GM21423 (cell line): ENCODE results near the gene UQCC2.

ENCODE experiments used
- ATAC-seq: cut with Tn5 transposase; IDR thresholded peaks from one replicate; pipeline ENCODE4 v1.9.1; 2021; ENCODE audit warnings: mild to moderate bottlenecking, moderate library complexity; ENCODE audit not compliant: unreplicated experiment

The UQCC2 gene

DNA sequence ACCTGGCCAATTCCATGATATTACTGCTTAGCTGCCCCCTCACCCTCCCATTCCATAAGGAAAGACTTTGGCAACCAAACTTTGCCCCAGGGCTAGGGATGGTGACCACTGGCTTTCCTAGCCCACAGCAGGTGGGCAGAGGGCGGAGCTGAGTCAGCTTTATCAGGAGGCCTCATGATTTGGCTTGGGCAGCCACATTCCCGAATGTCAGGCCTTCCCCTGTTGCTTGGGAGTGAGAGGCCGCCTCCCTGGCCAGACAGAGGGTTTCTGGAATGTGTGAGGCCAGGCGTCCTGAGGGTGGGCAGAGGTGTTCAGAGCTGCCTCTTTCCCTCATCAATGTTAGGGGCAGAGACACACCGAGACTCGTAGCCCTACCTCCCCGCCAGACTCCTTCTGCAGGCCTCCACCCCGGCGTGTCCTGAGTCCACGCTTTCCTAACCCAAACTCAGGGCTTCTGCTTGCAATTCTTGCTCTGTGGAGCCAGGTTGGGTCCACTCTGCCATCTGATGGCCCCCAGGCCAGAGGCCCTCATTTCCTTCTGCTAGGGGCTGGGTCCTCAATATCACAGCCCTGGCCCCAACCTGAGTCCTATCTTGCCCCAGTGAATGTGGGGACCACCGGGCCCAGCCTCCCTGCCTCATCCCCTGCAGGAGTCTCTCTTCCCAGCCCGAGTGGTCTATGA is 19.3 kb downstream of the UQCC2 start:
- no peak for ATAC-seq

DNA sequence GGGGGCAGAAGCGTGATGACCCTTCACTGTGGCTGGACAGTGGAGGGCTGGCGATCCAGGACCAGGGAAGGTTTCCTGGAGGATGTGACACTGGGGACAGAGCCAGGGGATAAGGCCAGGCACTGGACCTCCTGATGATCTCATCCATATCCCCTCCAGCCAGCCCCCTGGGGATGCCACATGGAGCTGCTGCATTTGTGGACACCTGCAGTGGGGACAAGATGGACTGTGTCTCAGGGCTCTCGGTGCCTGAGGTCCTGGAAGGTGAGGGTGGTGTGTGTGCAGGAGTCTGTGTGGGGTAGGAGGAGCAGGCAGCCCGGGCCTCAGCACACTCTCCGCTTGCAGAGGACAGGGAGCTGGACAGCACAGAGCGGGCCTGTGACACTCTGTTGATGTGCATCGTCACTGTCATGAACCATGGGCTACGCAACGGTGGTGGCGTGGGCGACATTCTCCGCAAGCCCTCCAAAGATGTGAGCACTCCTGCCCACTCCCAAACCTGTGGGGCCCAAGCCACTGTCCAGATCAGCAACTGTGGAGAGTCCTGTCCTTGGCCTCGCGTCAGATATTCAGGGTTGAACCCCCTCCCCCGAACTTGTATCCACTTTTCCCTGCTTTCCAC is 19.9 kb downstream of the UQCC2 start:
- ATAC-seq, result no peak

DNA sequence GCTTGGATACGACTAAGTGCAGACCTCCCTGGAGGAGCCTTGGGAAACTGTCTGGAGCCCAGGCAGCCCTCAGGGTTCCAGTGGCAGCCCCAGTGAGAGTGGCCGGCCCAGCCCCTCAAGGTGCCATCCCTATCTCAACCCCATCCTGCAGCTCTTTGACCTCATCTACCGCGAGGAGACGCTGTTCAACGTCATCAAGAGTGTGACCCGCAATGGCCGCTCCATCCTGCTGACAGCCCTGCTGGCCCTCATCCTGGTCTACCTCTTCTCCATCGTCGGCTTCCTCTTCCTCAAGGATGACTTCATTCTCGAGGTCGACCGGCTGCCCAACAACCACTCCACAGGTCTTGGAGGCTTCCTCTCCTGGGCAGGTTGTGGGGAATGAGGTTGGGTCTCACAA is 20.7 kb downstream of the UQCC2 start:
- ATAC-seq, result no peak

DNA sequence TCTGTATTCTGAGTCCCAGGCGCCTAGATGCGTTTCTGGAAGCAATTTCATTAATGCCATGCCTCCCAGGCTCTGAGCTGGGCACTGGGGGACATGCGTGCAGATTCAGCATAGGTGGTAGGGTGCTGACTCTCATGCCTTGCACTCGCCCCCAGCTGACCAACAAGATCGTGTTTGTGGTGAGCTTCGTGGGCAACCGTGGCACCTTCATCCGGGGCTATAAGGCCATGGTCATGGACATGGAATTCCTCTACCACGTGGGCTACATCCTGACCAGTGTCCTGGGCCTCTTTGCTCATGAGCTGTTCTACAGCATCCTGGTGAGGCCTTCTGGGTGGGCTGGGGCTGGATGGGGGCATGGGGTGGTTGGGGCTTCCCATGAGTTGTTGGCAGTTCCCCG is 21.6 kb downstream of the UQCC2 start:
- ATAC-seq, result no peak

DNA sequence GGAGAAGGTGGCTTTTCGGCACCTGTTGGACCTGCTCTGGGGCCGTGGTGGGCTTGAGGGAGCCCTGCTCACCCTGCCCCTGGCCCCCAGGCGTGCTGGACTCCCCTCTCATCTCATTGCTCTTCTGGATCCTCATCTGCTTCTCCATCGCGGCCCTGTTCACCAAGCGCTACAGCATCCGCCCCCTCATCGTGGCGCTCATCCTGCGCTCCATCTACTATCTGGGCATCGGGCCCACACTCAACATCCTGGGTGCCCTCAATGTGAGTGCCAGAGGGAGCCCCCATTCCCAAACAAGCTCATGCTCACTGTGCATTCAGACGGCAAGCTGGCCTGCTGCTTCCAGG is 22.4 kb downstream of the UQCC2 start:
- no peak for ATAC-seq

DNA sequence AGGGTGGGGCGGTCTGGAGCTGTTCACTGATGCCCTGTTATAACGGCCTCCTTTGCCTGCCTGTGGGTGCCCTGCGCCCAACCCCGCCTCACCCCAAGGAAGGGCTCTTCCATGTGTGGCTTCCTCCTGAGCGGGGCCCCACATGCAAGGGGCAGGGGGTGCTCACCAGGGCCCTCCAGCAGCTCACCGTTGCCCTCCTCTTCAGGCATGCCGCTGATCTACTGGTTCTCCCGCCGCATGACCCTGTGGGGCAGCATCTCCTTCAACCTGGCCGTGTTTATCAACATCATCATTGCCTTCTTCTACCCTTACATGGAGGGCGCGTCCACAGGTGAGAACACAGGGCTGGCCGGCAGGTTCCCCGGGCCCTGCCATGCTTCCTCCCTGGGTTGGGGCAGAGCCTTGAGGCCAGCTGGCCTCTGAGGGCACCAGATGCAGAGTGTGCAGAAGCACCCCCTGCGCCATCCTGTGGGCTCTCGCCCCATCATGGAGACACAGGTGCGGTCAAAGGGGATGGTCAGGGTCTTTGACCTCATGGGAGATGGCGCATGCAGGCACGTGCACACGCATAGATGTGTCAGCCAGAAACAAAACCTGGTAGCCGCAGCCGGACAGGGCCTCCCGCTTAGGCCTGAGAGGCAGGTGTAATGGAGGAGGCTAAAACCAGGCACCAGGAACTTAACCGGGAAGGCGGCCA is 22.9 kb downstream of the UQCC2 start:
- no peak for ATAC-seq

DNA sequence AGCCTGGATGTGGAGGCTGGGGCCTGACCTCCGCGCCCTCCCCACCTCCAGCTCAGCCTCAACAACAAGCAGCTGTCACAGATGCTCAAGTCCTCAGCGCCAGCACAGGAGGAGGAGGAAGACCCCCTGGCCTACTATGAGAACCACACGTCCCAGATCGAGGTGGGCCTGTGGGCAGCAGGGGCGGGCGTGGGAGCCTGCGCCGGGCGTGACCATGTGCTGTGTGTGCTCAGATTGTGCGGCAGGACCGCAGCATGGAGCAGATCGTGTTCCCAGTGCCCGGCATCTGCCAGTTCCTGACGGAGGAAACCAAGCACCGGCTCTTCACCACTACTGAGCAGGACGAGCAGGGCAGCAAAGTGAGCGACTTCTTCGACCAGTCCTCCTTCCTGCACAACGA is 23.5 kb downstream of the UQCC2 start:
- ATAC-seq, result no peak

DNA sequence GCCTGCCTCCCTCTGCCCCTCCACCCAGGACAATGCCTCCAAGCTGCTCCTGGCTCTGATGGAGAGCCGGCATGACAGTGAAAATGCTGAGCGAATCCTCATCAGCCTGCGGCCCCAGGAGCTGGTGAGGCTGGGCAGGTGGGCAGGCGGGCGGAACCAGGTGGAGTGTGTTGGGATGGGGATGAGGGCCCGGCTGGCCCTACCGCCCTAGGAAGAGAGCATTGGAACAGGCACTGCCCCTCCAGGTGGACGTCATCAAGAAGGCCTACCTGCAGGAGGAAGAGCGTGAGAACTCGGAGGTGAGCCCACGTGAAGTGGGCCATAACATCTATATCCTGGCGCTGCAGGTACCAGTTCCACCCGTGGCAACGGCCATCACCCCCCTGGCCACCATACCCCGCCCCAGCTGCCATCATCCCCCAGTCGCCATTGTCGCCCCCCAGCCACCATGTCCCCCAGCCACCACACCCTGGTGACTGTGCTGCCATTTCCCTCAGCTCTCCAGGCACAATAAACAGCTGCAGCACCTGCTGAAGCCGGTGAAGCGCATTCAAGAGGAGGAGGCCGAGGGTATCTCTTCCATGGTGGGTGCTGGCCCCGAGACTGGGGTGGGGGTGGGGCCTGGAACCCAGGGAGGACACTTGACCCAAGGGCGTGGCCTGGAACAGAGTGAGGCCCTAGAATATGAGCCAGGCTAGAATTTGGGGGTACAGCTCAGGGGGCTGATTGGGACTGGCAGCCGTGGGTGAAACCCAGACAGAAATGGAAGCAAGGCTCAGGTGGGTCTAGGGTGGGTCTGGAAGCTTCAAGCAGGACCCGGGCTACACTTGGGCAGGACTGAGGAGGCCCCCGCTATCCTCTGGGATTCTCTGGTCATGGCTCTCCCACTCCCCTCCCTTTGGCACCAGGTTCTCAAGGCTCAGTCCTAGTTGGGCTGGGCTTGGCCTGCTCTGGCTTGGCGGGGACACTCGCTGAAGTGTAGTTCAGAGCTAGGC is 24.2 kb downstream of the UQCC2 start:
- ATAC-seq, result no peak

DNA sequence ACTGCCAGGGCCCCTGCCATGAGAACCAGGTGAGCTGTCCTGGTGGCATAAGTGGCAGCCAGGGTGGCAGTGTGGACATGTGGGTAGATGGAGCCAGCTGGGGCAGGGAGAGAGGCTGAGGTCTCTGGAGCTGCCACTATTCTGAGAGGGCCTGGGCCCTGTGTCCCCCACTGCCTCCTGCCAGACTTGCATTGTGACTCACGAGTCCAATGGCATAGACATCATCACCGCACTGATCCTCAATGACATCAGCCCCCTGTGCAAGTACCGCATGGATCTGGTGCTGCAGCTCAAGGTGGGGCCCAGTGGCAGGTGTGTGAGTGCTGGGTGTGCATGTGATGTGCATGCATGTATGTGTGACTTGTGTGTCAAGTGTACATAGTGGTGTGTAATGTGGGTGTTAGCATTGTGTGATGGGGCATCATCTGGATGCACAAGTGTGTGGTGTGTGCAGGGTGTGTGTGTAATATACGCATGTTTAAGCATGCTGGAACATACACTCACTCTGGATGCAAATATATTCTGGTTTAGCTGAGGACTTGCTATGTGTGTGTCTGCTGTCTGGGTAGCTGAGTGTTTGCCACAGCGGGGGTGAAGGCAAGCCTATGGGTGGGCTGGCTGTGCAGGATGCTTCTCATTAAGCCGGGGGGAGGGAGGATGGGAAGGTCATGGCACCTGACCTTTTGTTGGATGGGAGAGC is 25.1 kb downstream of the UQCC2 start:
- no peak for ATAC-seq

DNA sequence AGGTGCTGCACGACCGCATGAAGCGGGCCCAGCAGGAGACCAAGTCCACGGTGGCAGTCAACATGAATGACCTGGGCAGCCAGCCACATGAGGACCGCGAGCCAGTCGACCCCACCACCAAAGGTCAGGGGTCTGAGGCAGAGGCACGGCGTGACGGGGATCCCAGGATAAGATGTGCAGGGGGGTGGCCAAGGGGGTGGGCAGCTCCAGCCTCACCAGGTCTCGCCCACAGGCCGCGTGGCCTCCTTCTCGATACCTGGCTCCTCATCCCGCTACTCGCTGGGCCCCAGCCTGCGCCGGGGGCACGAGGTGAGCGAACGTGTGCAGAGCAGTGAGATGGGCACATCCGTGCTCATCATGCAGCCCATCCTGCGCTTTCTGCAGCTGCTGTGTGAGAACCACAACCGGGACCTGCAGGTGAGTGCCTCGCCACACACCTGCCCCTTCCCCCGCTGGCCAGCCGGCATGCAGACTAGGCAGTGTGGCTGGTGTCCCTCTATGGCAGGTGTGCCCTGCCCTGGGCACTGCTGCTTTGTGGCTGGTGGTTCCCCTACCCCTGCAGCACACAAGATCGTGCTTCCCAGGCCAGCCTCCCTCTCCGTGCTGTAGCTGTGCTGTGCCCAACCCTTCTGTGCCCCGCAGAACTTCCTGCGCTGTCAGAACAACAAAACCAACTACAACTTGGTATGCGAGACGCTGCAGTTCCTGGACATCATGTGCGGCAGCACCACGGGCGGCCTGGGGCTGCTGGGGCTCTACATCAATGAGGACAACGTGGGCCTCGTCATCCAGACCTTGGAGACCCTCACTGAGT is 25.9 kb downstream of the UQCC2 start:
- no peak for ATAC-seq

DNA sequence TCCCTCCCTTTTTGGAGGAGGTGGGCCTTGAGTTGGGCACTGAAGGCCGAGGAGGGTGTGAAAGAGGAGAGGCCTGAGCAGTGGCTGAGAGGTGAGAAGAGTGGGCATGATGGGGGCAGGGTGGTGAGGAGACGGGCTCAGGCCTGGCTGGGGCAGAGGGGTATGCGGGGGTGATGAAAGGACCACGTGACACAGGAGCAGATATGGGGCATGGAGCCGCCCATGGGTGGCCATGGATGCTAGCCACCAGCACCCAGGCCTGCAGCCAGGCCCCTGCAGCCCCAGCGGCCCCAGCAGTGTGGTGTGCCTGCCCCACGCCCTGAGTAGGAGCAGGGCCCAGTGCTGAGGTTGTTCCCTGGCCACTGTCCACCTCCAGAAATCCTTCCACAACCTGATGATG is 26.5 kb downstream of the UQCC2 start:
- ATAC-seq, result no peak

DNA sequence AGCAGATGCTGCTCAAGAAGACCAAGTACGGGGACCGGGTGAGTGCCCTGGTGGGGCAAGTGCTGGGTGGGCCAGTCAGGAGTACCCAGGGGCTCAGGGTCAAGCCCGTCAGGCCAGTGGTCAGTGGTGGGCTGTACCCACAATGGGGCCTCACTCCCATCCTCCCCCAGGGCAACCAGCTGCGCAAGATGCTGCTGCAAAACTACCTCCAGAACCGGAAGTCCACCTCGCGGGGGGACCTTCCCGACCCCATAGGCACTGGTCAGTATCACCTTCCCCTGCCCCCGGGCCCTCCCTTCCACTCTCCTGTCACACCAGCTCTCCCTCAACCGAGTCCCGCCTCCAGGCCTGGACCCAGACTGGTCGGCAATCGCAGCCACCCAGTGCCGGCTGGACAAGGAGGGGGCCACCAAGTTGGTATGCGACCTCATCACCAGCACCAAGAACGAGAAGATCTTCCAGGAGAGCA is 27.0 kb downstream of the UQCC2 start:
- ATAC-seq, result no peak

DNA sequence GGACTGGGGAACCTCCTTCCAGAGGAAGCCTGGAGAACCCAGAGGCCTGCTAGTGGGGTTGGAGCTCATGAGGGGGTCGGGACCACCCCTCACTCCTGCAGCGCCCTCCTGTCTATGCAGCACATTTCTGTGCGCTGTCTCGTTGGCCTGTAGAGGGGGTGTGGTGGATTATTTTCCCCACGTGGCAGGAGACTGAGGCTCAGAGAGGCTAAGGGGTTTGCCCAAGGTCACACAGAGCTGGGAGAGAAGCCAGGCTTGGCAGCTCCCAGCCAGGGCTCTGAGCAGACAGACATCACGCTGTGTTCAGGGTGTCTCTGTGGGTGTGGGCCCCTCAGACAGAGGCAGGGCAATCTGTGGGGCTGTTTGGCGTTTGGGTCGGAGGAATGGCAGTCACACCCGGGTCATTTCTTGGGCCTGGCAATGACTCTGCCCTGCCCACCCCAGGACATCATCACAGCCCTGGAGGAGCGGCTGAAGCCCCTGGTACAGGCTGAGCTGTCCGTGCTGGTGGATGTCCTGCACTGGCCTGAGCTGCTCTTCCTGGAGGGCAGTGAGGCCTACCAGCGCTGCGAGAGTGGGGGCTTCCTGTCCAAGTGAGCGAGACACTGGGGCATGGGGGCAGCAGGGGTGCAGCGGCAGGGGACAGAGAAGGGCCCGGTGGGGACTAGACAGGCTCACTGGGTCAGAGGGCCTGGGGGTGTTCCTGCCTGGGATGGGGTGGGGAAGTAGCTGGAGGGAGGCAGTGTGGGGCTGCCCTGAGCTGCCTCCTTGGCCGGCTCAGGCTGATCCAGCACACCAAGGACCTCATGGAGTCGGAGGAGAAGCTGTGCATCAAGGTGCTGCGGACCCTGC is 27.7 kb downstream of the UQCC2 start:
- ATAC-seq, result no peak

DNA sequence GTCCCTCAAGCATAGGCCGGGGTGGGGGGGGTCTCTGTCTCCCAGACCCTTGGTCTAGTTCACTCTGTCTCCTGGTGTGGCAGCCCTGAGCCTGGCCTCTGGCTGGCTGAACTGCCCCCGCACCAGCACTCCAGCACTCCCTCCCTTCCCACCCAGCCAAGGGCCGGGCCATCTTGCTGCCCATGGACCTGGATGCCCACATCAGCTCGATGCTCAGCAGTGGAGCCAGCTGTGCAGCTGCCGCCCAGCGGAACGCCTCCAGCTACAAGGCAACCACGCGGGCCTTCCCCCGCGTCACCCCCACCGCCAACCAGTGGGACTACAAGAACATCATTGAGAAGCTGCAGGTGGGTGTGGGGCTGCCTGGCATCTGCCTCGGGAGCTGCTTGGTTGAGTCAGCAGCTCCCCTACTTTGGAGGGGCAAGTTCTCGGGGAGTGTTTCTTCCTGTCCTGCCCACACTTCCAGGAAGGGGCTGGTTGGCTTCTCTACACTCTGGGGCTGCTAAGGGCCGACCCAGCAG is 28.4 kb downstream of the UQCC2 start:
- no peak for ATAC-seq

DNA sequence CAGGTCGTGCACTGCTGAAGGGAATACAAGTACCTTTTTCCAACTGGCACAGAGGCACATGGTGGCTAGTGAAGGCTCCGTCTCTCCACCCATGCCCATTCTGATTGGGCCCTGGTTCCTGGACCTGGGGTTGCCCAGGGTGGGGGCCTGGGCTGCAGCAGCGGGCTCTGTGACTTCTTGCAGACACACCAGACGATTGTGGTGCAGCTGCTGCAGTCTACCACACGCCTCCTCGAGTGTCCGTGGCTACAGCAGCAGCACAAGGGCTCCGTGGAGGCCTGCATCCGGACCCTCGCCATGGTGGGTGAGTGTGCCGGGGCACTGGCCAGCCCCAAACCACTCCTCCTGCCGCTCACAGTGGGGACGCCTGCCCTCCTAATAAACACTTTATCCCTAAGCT is 29.2 kb downstream of the UQCC2 start:
- no peak for ATAC-seq

DNA sequence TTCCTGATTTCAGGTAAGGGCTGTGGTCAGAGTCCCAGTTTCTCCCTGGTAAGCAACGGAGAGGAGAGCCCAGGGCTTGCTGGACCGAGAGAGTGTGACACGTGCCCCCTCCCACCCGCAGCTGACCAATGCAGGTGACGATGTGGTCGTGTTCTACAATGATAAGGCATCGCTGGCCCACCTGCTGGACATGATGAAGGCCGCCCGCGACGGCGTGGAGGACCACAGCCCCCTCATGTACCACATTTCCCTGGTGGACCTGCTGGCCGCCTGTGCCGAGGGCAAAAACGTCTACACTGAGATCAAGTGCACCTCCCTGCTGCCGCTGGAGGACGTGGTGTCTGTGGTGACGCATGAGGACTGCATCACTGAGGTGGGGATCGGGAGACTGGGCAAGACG is 31.7 kb downstream of the UQCC2 start:
- no peak for ATAC-seq

DNA sequence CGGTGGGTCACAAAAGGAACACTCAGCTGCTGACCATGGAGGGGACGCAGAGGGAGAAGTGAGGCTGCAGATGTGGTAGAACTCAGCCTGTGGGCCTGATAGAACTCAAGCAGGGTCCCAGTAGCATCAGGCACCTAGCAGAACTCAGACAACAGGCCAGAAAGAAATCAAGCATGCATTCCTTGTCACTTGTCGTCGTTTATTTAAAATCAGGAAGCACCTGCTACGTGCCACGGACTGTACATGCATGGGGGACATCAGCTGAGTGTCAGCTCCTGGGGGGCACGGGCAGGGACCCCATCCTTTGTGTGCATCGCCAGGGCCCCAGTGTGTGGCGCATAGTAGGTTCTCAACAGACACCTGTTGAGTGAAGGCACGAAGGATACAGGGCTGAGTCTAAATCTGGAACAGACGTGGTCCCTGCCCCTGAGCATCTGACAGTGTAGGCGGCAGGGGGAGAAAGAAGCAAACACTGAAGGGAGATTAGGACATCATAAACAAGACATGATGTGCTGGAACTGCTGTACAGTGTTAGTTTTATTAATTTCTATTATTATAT is 32.5 kb downstream of the UQCC2 start:
- no peak for ATAC-seq

DNA sequence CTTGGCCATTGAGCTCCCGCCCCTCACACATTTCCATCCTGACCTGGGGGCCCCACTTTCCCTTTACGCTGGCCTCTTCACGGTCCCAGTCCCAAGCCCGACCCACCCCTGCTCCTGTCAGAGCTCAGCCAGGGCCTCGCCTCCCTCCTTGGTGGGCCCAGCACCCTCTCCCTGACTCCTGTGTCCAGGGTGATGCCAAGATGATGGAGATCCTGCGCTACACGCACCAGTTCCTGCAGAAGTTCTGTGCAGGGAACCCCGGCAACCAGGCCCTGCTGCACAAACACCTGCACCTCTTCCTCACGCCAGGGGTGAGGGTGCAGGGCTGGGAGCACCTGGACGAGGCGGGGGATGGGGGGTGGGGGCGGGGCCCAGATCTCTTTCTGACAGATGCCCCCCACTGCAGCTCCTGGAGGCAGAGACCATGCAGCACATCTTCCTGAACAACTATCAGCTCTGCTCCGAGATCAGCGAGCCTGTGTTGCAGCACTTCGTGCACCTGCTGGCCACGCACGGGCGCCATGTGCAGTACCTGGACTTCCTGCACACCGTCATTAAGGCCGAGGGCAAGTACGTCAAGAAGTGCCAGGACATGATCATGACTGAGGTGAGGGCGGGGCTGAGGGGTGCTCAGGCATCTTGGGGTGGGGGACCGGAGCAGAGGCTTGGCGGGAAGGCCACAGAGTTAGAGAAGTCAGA is 33.1 kb downstream of the UQCC2 start:
- no peak for ATAC-seq
